ENCODE results near the gene PEX14. TPM values are rescaled to one million over a fixed set of nuclear protein-coding genes. Genes with fewer than 3 reads are reported as not detected.

Gene PEX14
- total and polyA plus RNA-seq, 9 of the 15 experiments (the other 6 are each of a cell fraction or from before 2014, with no cell fraction given) = 2.6 to 45.7 (median 22.7) TPM

DNA sequence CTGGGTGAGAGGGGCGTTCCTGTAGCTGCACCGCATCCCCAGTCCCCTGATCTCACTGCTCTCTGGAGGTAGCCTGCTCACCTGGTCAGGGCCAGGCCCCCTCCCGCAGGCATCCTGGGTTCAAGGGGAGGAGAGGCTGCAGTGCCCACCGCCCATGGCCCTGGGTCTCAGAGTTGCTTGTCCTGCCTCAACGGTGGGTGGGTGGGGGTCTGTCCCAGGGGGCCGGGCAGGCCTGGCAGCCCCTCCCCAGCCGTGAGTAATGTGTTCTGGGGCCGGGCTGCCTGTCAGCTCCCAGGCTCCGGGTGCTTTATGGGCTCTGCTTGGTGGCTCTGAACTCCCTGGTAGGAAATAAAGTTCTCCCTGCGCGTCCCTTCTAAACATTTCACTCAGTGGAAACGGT is 194.8 kb downstream of the PEX14 start:
- Histone ChIP-seq H3K4me2 (ENCODE audit: insufficient read depth, low read length) (no peak overlapping the region), H3K4me1 (replicated peaks in 1 of 2; ENCODE audit: control insufficient read depth in 2 of 2, insufficient read depth in 2 of 2, low read length in 2 of 2) (peaks cover 0 to 41% of the 10 kb centered on the region in 2 experiments; a peak in 2 of 5 replicates), H3K9me3 (replicated peaks; ENCODE audit: control insufficient read depth, insufficient read depth, low read depth, low read length) (no peaks in the 10 kb centered on the region), H4K20me1 (replicated peaks; ENCODE audit: control insufficient read depth, insufficient read depth, low read length) (peaks cover 46% of the 10 kb centered on the region), H3K27ac (ENCODE audit: extremely low read depth, low read depth, low read length) (no peak overlapping the region), H3K27me3 (ENCODE audit: control insufficient read depth in 2 of 2, insufficient read depth in 2 of 2, low read length in 2 of 2) (peaks cover 80 to 90% of the 10 kb centered on the region in 2 experiments), H3K36me3 (ENCODE audit: control insufficient read depth, insufficient read depth, low read length) (no peaks in the 10 kb centered on the region), H3K9ac (ENCODE audit: insufficient read depth in 1 of 2, low read depth in 2 of 2, low read length in 2 of 2) (no peak overlapping the region), H3K4me3 (no peak overlapping the region), H3K9me1 (ENCODE audit: control insufficient read depth, insufficient read depth, low read length) (no peaks in the 10 kb centered on the region), H2AFZ (ENCODE audit: low read depth, low read length) (no peak overlapping the region), H3K79me2 (ENCODE audit: control insufficient read depth, insufficient read depth, low read length) (no peaks in the 10 kb centered on the region)
- WGBS (ENCODE audit: insufficient coverage, low coverage, missing lambda C conversion rate) = 5% methylated on average over 11 of the region's 12 CpGs
- intact Hi-C loops (cut with micrococcal nuclease) = no loop called here
- ChIA-PET CTCF (ENCODE audit: low intra/inter-chr PET ratio) (no interaction called here), POLR2A (interaction anchor here (0.7 kb wide), 2 partner anchors 8 to 667 kb away, joined by 3 to 5 read pairs; no protein-coding TSS in a partner anchor)
- in situ Hi-C loops (cut with MboI) = no loop called here
- no peak for FAIRE-seq
- TF ChIP-seq STAT5B (CRISPR knock-in tag; IDR thresholded peaks at IDR 0.05) = no peak
- no peak for TF ChIP-seq RAD21 (CRISPR knock-in tag; conservative IDR thresholded peaks at IDR 0.05 in 1 of 2, IDR thresholded peaks at IDR 0.05 in 1 of 2)
- BruUV-seq (replicated peaks) = no TSS peak
- no peak for ATAC-seq
- no peak for DNase-seq (ENCODE audit: extremely low read depth in 1 of 4, low spot score in 3 of 4)

DNA sequence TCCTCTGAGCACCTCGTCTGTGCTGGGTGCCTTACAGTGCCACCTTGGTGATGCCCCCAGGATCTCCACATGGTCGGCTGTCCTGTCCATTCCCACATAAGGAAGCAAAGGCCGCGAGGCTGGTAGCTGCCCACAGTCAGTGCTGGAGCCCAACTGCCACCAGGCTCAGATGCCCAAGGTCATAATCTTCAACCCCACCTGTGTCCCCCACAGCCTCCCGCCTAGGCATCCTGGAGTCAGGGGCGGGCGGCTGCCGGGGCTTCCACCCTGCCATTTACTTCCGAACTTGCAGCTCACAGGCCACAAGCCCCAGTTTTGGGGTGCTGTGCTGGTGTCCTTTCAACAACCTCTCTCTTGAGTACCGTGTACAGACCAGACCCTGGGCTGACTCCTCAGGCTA is 195.4 kb downstream of the PEX14 start:
- Histone ChIP-seq H3K9ac (ENCODE audit: insufficient read depth in 1 of 2, low read depth in 2 of 2, low read length in 2 of 2) (no peak overlapping the region), H3K27ac (ENCODE audit: extremely low read depth, low read depth, low read length) (no peak overlapping the region), H3K9me1 (ENCODE audit: control insufficient read depth, insufficient read depth, low read length) (no peaks in the 10 kb centered on the region), H3K9me3 (replicated peaks; ENCODE audit: control insufficient read depth, insufficient read depth, low read depth, low read length) (no peaks in the 10 kb centered on the region), H3K4me3 (no peak overlapping the region), H3K4me1 (replicated peaks in 1 of 2; ENCODE audit: control insufficient read depth in 2 of 2, insufficient read depth in 2 of 2, low read length in 2 of 2) (peaks cover 0 to 41% of the 10 kb centered on the region in 2 experiments; a peak in 2 of 5 replicates), H2AFZ (ENCODE audit: low read depth, low read length) (no peak overlapping the region), H3K79me2 (ENCODE audit: control insufficient read depth, insufficient read depth, low read length) (no peaks in the 10 kb centered on the region), H3K4me2 (ENCODE audit: insufficient read depth, low read length) (no peak overlapping the region), H3K27me3 (ENCODE audit: control insufficient read depth in 2 of 2, insufficient read depth in 2 of 2, low read length in 2 of 2) (peaks cover 77 to 91% of the 10 kb centered on the region in 2 experiments), H4K20me1 (replicated peaks; ENCODE audit: control insufficient read depth, insufficient read depth, low read length) (peaks cover 47% of the 10 kb centered on the region), H3K36me3 (ENCODE audit: control insufficient read depth, insufficient read depth, low read length) (no peaks in the 10 kb centered on the region)
- DNase-seq (ENCODE audit: extremely low read depth in 1 of 4, low spot score in 3 of 4) (no peak), FAIRE-seq (no peak), ATAC-seq (no peak)
- in situ Hi-C loops (cut with MboI) (no loop called here), intact Hi-C loops (cut with micrococcal nuclease) (no loop called here)
- TF ChIP-seq HCFC1 (IDR thresholded peaks at IDR 0.05; ENCODE audit: low read depth, low read length) (no peak), HLTF (IDR thresholded peaks at IDR 0.05) (no peak), ZBTB26 (CRISPR knock-in tag; IDR thresholded peaks at IDR 0.05) (no peak), HIVEP1 (CRISPR knock-in tag; IDR thresholded peaks at IDR 0.05) (no peak)
- WGBS (ENCODE audit: insufficient coverage, low coverage, missing lambda C conversion rate) = 4% methylated on average over 10 of the region's 10 CpGs
- no TSS peak for BruUV-seq (replicated peaks)
- POLR2A ChIA-PET = interaction anchor here (0.6 to 0.7 kb wide), 2 partner anchors 200 to 668 kb away, joined by 3 read pairs; no protein-coding TSS in a partner anchor
- CTCF ChIA-PET (ENCODE audit: low intra/inter-chr PET ratio) = no interaction called here
